ENCODE data around the gene IFNA17.
"Not testable (repeated sequence)": the region's sequence is repeated elsewhere in the genome, so short reads cannot be mapped to it uniquely, and the experiment has no call there.

The IFNA17 gene

GRCh38 chr9:21210311-21210710 is 17.7 kb downstream of the IFNA17 start:
- no peak for DNase-seq

DNA sequence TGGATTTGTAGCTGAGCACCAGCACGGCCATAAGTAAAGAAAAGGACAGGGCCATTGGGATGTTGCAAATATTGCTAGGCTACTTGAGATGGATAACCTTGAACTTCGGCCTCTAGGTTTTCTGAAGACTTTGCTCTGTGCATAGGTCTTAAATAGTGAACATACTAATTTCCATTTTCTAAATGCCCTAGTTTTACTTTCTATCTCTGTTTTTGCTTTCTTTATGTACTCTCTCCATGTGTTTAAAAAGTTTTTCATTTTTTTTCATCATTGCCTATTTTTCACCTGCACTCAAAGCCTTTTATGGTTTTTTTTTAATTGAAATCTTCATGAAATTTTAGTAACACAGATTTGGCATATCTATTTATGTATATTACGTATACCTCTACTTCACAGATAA is 21.0 kb downstream of the IFNA17 start, which contains the start of gene IFNA10:
Gene IFNA10, minus strand, starts transcription at position 101 of the 400 bp plus-strand sequence. Its CDS starts 46 bp downstream, at position 55.
- DNase-seq: not testable (repeated sequence)

- DNase-seq: no peak
Observed at GRCh38 chr9:21205204-21205603, 22.8 kb downstream of the IFNA17 start.

DNA sequence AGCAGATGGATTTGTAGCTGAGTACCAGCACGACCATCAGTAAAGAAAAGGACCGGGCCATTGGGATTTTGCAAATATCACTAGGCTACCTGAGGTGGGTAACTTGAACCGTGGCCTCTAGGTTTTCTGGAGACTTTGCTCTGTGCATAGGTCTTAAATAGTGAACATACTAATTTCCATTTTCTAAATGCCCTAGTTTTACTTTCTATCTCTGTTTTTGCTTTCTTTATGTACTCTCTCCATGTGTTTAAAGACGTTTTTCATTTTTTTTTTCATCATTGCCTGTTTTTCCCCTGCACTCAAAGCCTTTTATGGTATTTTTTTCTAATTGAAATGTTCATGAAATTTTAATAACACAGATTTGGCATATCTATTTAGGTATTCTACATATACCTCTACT is 25.9 kb downstream of the IFNA17 start, which contains the start of gene IFNA7:
Gene IFNA7, minus strand, starts transcription at position 101 of the 400 bp plus-strand sequence. Its CDS starts 40 bp downstream, at position 61.
- not testable (repeated sequence) for DNase-seq

DNA sequence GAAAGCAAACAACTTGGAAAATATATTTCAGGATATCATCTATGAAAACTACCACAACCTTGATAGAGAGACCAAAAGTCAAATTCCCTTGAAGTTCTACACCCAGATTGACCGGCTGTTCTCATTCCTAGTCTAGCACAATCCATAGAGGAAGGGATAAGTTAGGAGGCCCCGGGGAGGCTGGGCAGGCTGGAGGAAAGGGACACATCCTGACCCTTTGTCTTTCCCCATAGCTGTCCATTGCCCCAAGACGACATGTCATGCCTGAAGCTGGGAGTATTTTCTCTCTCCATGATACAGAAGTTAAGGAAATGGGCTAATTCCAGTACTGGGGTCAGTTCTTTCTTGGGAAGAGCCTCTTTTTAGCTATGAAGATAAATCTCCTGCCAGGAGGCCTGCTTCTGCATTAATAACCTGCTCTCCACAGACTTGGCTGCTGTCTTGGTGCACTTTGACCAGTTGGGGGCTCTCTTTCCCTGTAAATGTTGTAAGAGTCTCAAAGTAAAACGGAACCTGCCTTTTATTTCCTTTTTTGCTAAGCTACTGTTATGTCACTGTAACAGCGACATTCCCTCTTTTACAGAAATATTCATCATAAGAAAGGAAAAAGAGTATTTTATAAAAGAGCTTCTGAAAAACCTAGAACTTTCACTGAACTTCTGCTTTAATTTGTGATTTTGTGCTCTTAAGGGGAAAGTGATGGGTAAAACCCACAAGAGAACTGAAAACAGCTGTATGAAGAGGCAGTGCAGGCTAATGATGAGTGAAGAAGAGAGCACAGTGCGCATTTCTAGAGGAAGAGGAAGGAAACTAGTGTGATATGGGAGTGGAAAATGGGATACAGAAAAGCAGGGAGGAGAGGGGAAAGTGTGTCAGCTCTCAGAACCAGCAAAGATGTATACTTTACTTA is 32.9 kb downstream of the IFNA17 start:
- peak; percentile 13 to 46 for DNase-seq

GRCh38 chr9:21187487-21187886 is 40.5 kb downstream of the IFNA17 start, which contains the start of gene IFNA4:
IFNA4 (minus strand) TSS chr9:21187587; CDS start chr9:21187531, 56 bp downstream.
- not testable (repeated sequence) for DNase-seq

- DNase-seq: peak; percentile 3 to 26
Observed at GRCh38 chr9:21182810-21183736, 44.9 kb downstream of the IFNA17 start.
